ENCODE measurements around the gene DOCK2.

GRCh38 chr5:169880785-169881184 lies 243.7 kb downstream of the DOCK2 start:
- TF ChIP-seq CTCF (IDR thresholded peaks at IDR 0.05) (no peak), POLR2A (IDR thresholded peaks at IDR 0.05) (no peak)
